Measurements from ENCODE around the gene SNAPC2. TPM values are rescaled to one million over a fixed set of nuclear protein-coding genes. Genes with fewer than 3 reads are reported as not detected.

Gene SNAPC2
- total RNA-seq, 1 experiment from 2014 or later, result 23.2 TPM

- TF ChIP-seq ATF2 (CRISPR knock-in tag; IDR thresholded peaks at IDR 0.05; ENCODE audit: borderline replicate concordance, low read depth) (no peak; the same call in 1 of the 2 replicates), NFATC4 (CRISPR knock-in tag; IDR thresholded peaks at IDR 0.05) (no peak), ERG (CRISPR knock-in tag; IDR thresholded peaks at IDR 0.05) (no peak), ZNF121 (CRISPR knock-in tag; IDR thresholded peaks at IDR 0.05) (no peak), ZNF532 (CRISPR knock-in tag; IDR thresholded peaks at IDR 0.05; ENCODE audit: borderline replicate concordance) (no peak), USF1 (CRISPR knock-in tag; IDR thresholded peaks at IDR 0.05) (peak; percentile 84), STAT6 (CRISPR knock-in tag; conservative IDR thresholded peaks at IDR 0.05; ENCODE audit: low read depth) (no peak), NFYB (CRISPR knock-in tag; conservative IDR thresholded peaks at IDR 0.05; ENCODE audit: low read depth) (no peak; the same call in 1 of the 2 replicates), AR (CRISPR knock-in tag; IDR thresholded peaks at IDR 0.05) (no peak), FOXP1 (CRISPR knock-in tag; IDR thresholded peaks at IDR 0.05; ENCODE audit: borderline replicate concordance) (peak; percentile 95), ETV6 (CRISPR knock-in tag; IDR thresholded peaks at IDR 0.05) (peak; percentile 98), E2F1 (CRISPR knock-in tag; IDR thresholded peaks at IDR 0.05) (peak; percentile 73), ZNF396 (CRISPR knock-in tag; IDR thresholded peaks at IDR 0.05; ENCODE audit: borderline replicate concordance) (no peak), ZNF232 (CRISPR knock-in tag; IDR thresholded peaks at IDR 0.05) (peak; percentile 96; the same call in 1 of the 2 replicates), ZNF219 (CRISPR knock-in tag; IDR thresholded peaks at IDR 0.05; ENCODE audit: borderline replicate concordance) (no peak), TCF7 (CRISPR knock-in tag; IDR thresholded peaks at IDR 0.05; ENCODE audit: low read depth) (no peak), HMGXB4 (CRISPR knock-in tag; IDR thresholded peaks at IDR 0.05) (peak; percentile 56; the same call in 1 of the 2 replicates), ZNF423 (CRISPR knock-in tag; IDR thresholded peaks at IDR 0.05) (no peak)
Observed at GRCh38 chr19:7903244-7904073, 16.7 kb upstream of the SNAPC2 start, which contains the start of gene MAP2K7 (continued).

Measured in WTC11 (cell line).